Activated CD8-positive, alpha-beta T cell treated with anti-CD3 and anti-CD28 coated beads for 36 hours (primary cell): ENCODE data around the gene UROC1. TPM values are rescaled to one million over a fixed set of nuclear protein-coding genes. Genes with fewer than 3 reads are reported as not detected.

Experiments used
- ATAC-seq: fragments of 200-7000 bp; cut with Tn5 transposase; one replicate; pipeline ENCODE4 v1.10.0; 2021; ENCODE audit warnings: mild to moderate bottlenecking, moderate library complexity
- CTCF ChIA-PET: fragments of 350-600 bp; sonication (Branson Sonifier 250); formaldehyde crosslinking; loops from one replicate; lab custom pipeline; 2021; ENCODE audit warnings: antibody characterized with exemption; lab: Charles Lee
- POLR2A ChIA-PET: fragments of 350-600 bp; sonication (Branson Sonifier 250); formaldehyde crosslinking; loops from one replicate; lab custom pipeline; 2021; ENCODE audit warnings: antibody characterized with exemption; lab: Charles Lee
- DNase-seq: peaks from one replicate; pipeline ENCODE4 v3.0.0-alpha.2; 2020
- H3K27ac Mint-ChIP-seq: one replicate; pipeline ENCODE4 v1.8.0; 2021; ENCODE audit warnings: mild to moderate bottlenecking, mixed read lengths
- H3K27me3 Mint-ChIP-seq: one replicate; pipeline ENCODE4 v1.8.0; 2021; ENCODE audit warnings: mixed read lengths
- H3K36me3 Mint-ChIP-seq: one replicate; pipeline ENCODE4 v1.8.0; 2021; ENCODE audit warnings: low read depth, mixed read lengths
- H3K4me1 Mint-ChIP-seq: one replicate; pipeline ENCODE4 v1.8.0; 2021; ENCODE audit warnings: low read depth, mixed read lengths
- H3K4me3 Mint-ChIP-seq: one replicate; pipeline ENCODE4 v1.8.0; 2021; ENCODE audit warnings: mild to moderate bottlenecking, moderate library complexity, mixed read lengths
- H3K9me3 Mint-ChIP-seq: one replicate; pipeline ENCODE4 v1.8.0; 2021; ENCODE audit warnings: mixed read lengths
- CTCF ChIP-seq: fragments of 200-600 bp; IDR thresholded peaks from one replicate; pipeline ENCODE4 v1.8.0; 2022; ENCODE audit warnings: antibody characterized with exemption, mild to moderate bottlenecking
- intact Hi-C: fragments of 100-400 bp; cut with micrococcal nuclease; formaldehyde crosslinking; loops from one replicate; pipeline ENCODE4 v1.10.0; 2022
- total RNA-seq, 2 experiments: library from RNA; stranded (reverse); gene quantifications; one replicate each; pipeline ENCODE4 v1.2.3, GENCODE V29; 2021

The UROC1 gene
- total RNA-seq, 2 experiments from 2014 or later: not detected

DNA sequence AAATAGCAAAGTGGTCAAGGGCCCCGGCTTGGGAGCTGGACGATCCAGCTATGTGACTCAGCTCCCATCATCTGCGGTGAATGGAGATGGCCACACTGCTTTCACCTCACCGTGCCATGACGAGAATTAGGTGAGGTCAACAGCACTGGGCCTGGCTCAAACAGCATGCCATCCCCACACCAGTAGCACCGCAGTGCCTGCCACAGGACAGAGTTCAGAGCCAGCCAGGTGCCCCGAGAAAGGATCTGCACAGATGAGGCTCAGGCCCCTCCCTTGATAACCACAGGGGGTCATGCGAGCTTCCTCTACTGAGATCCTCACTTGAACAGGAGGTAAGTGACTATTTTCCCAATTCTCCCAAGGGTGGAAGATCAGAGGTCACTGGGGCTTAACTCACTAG, 71.3 kb downstream of the UROC1 start:
- H3K4me3 Mint-ChIP-seq: no peak overlapping the region
- H3K4me1 Mint-ChIP-seq: no peaks in the 10 kb centered on the region
- DNase-seq (no peak), ATAC-seq (no peak)
- no peak overlapping the region for H3K27ac Mint-ChIP-seq
- no peak for TF ChIP-seq CTCF
- ChIA-PET CTCF (interaction anchor here (1.3 to 1.9 kb wide), 3 partner anchors 9 to 76 kb away, joined by 3 to 5 read pairs (median 3); no protein-coding TSS in a partner anchor), POLR2A (no interaction called here)
- peaks cover 5% of the 10 kb centered on the region for H3K36me3 Mint-ChIP-seq
- no peaks in the 10 kb centered on the region for H3K9me3 Mint-ChIP-seq
- intact Hi-C loops: no loop called here
- no peaks in the 10 kb centered on the region for H3K27me3 Mint-ChIP-seq

DNA sequence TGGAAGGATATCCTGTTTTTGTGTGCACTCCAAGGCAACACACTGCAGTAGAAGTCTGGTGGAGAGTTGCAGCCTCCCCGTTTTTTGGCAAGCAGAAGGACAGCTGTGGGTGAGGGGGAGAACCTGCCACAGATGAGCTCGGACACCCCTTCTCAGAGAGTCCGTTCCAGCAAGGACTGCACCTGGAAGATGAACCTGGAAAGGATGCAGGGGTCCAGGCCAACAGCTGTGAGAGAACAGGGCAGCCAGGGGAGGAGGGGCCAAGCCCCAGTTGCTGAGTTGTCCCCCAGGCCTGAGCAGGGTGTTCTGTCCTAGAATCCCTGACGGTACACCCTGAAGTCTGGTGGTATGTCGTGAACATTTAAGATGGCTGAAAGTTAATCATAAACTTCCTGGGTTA, 72.1 kb downstream of the UROC1 start:
- Mint-ChIP-seq H3K27me3 (no peaks in the 10 kb centered on the region), H3K4me1 (no peaks in the 10 kb centered on the region), H3K4me3 (no peak overlapping the region), H3K36me3 (no peaks in the 10 kb centered on the region), H3K27ac (no peak overlapping the region), H3K9me3 (no peaks in the 10 kb centered on the region)
- no peak for DNase-seq
- ChIA-PET POLR2A (no interaction called here), CTCF (interaction anchor here (1.9 kb wide), 1 partner anchor 26 kb away, joined by 5 read pairs; no protein-coding TSS in a partner anchor)
- intact Hi-C loops: no loop called here
- ATAC-seq: no peak
- TF ChIP-seq CTCF: no peak

DNA sequence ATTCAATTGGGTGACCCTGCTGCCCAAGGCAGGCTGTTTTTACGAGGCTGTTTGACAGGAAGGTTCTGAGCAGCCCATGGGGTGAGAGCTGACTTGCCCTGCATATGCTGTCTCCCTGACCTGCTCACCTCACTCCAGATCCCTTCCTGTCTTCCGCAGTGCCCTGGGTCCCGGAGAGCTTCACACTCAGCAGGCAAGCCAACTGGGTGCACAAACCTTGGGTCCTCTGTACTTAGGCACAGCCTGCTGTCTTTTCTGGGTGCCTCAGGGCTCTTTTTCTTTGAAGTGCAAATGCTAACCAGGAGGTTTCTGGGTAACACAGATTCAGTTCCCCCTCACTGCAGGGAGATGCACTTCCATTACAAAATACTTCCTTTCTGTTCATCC, 74.7 kb downstream of the UROC1 start:
- H3K4me1 Mint-ChIP-seq: no peaks in the 10 kb centered on the region
- no peaks in the 10 kb centered on the region for H3K9me3 Mint-ChIP-seq
- intact Hi-C loops: no loop called here
- ChIA-PET POLR2A (interaction anchor here (1.3 kb wide), 1 partner anchor 14 kb away, joined by 3 read pairs; no protein-coding TSS in a partner anchor), CTCF (no interaction called here)
- H3K4me3 Mint-ChIP-seq: no peak overlapping the region
- H3K27me3 Mint-ChIP-seq: no peaks in the 10 kb centered on the region
- no peak overlapping the region for H3K27ac Mint-ChIP-seq
- H3K36me3 Mint-ChIP-seq: peaks cover 5% of the 10 kb centered on the region
- DNase-seq (no peak), ATAC-seq (no peak)
- no peak for TF ChIP-seq CTCF

DNA sequence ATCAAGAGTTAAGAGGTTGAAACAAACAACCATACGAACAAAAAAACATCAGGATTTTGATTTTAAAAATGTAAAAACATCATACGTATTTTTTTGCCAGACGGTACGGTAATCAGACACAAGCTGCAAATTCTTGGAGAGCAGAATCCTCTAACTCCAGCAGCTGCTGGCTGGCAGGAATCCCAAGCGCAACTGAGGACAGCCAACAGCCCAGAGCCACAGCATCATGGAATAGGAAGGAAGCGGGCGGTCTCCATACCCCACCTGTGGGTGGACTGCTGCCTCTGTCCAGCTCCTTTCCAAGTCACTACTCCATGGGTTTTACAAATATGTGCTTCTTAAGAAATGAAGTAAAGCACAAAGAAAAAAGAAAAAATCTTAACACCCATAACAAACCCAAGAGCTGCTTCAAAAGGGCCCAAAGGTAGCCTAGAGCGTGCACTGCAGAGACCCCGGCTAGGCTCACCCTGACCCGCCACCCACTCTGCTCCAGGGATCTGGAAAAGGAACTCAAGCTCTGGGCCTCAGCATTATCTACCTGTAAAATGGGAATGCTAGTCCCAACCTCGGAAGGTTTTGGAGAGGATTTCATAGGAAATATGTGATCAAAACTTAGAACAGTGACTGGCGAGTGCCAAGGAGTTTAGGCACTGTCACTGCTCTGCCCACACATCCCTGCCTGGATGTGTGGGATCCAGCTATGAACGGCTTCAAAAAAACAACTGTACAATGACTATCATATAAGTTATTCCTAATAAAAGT, 75.3 kb downstream of the UROC1 start:
- no peak overlapping the region for H3K27ac Mint-ChIP-seq

More for the DNA sequence above, 75.3 kb downstream of the UROC1 start:
- ChIA-PET POLR2A (interaction anchor here (1.3 kb wide), 1 partner anchor 14 kb away, joined by 3 read pairs; no protein-coding TSS in a partner anchor), CTCF (no interaction called here)
- H3K4me3 Mint-ChIP-seq: no peak overlapping the region
- no peak for TF ChIP-seq CTCF
- DNase-seq (no peak), ATAC-seq (no peak)
- no peaks in the 10 kb centered on the region for H3K4me1 Mint-ChIP-seq
- H3K36me3 Mint-ChIP-seq: peaks cover 9% of the 10 kb centered on the region
- H3K9me3 Mint-ChIP-seq: no peaks in the 10 kb centered on the region
- H3K27me3 Mint-ChIP-seq: no peaks in the 10 kb centered on the region
- intact Hi-C loops: no loop called here
